Hepatocyte (in vitro differentiated cells): ENCODE measurements around the gene CXCR6. TPM values are rescaled to one million over a fixed set of nuclear protein-coding genes. Genes with fewer than 3 reads are reported as not detected.

Experiments used
- DNase-seq: peaks from one replicate; pipeline ENCODE4 v3.0.0-alpha.2; 2016; ENCODE audit warnings: low spot score
- H2AFZ ChIP-seq: fragments of 200-600 bp; sonication (generic); 2 replicates; pipeline ENCODE4 v1.6.0; 2016; ENCODE audit warnings: antibody characterized with exemption, mild to moderate bottlenecking
- H3K27ac ChIP-seq: fragments of 200-600 bp; sonication (generic); 2 replicates; pipeline ENCODE4 v1.5.1; 2016; ENCODE audit warnings: mild to moderate bottlenecking
- H3K27me3 ChIP-seq: fragments of 200-600 bp; sonication (generic); 2 replicates; pipeline ENCODE4 v1.6.1; 2016
- H3K36me3 ChIP-seq: fragments of 200-600 bp; sonication (generic); replicated peaks from 2 replicates; pipeline ENCODE4 v1.5.1; 2016; ENCODE audit warnings: low read depth; ENCODE audit not compliant: insufficient read depth
- H3K4me1 ChIP-seq: fragments of 200-600 bp; sonication (generic); 2 replicates; pipeline ENCODE4 v1.5.1; 2016; ENCODE audit warnings: mild to moderate bottlenecking, moderate library complexity; ENCODE audit not compliant: insufficient read depth
- H3K4me2 ChIP-seq: fragments of 200-600 bp; sonication (generic); 2 replicates; pipeline ENCODE4 v1.6.0; 2016
- H3K4me3 ChIP-seq: fragments of 200-600 bp; sonication (generic); 2 replicates; pipeline ENCODE4 v1.5.1; 2016; ENCODE audit warnings: mild to moderate bottlenecking
- H3K79me2 ChIP-seq: fragments of 200-600 bp; sonication (generic); 2 replicates; pipeline ENCODE4 v1.6.0; 2017; ENCODE audit warnings: mild to moderate bottlenecking
- H3K9me2 ChIP-seq: fragments of 200-600 bp; sonication (generic); replicated peaks from 2 replicates; pipeline ENCODE4 v1.6.0; 2017; ENCODE audit warnings: mild to moderate bottlenecking; ENCODE audit not compliant: insufficient read depth
- H3K9me3 ChIP-seq: fragments of 200-600 bp; sonication (generic); 2 replicates; pipeline ENCODE4 v1.5.1; 2016; ENCODE audit warnings: low read depth, mild to moderate bottlenecking
- H4K20me1 ChIP-seq: fragments of 200-600 bp; sonication (generic); 2 replicates; pipeline ENCODE4 v1.6.0; 2016; ENCODE audit warnings: mild to moderate bottlenecking; ENCODE audit not compliant: insufficient read depth, poor library complexity, severe bottlenecking
- CTCF ChIP-seq: fragments of 200-600 bp; sonication (generic); IDR thresholded peaks from 2 replicates; pipeline ENCODE4 v1.5.1; 2016; ENCODE audit warnings: antibody characterized with exemption, mild to moderate bottlenecking; ENCODE audit not compliant: poor library complexity
- EZH2 ChIP-seq: fragments of 200-600 bp; sonication (generic); IDR thresholded peaks from 2 replicates; pipeline ENCODE4 v1.6.1; 2016; ENCODE audit warnings: antibody characterized with exemption, mild to moderate bottlenecking, borderline replicate concordance
- EZH2phosphoT487 ChIP-seq: fragments of 200-600 bp; sonication (generic); IDR thresholded peaks from one replicate; pipeline ENCODE4 v1.6.1; 2018; ENCODE audit warnings: antibody characterized with exemption, mild to moderate bottlenecking, low read depth, moderate library complexity; ENCODE audit not compliant: unreplicated experiment, severe bottlenecking
- WGBS: methylation state at CpG from one replicate; pipeline ENCODE4 v1.1.6; 2016; ENCODE audit warnings: low lambda C conversion rate; ENCODE audit errors: missing lambda C conversion rate; 5-methylcytosine and 5-hydroxymethylcytosine counted together
- polyA plus RNA-seq: library from polyadenylated mRNA; unstranded; fragments of >200 nt; fragmentation: Nextera tagmentation; extraction: Ambion mirVana; gene quantifications from 2 replicates; pipeline ENCODE4 v1.2.1, GENCODE V29; 2016
- total RNA-seq: library from RNA; depleted of rRNA; stranded (reverse); fragments of >200 nt; gene quantifications from 2 replicates; pipeline ENCODE4 v1.2.3, GENCODE V29; 2014

CXCR6 gene
- total and polyA plus RNA-seq, 2 experiments from 2014 or later, result 0.33 TPM; not detected in 1

GRCh38 chr3:45990181-45990580 lies 46.9 kb downstream of the CXCR6 start:
- TF ChIP-seq EZH2phosphoT487 (no peak), EZH2 (no peak), CTCF (no peak)
- no peak overlapping the region for H3K4me2 ChIP-seq
- H4K20me1 ChIP-seq, result no peaks in the 10 kb centered on the region
- no peak overlapping the region for H3K4me3 ChIP-seq
- 63% methylated on average over 3 of the region's 3 CpGs for WGBS
- H3K79me2 ChIP-seq, result peaks cover 90% of the 10 kb centered on the region
- DNase-seq, result no peak
- no peak overlapping the region for H3K27ac ChIP-seq
- H3K36me3 ChIP-seq, result no peaks in the 10 kb centered on the region
- no peaks in the 10 kb centered on the region for H3K9me3 ChIP-seq
- H3K9me2 ChIP-seq, result no peaks in the 10 kb centered on the region
- H3K4me1 ChIP-seq, result peaks cover 58% of the 10 kb centered on the region
- no peaks in the 10 kb centered on the region for H3K27me3 ChIP-seq
- no peak overlapping the region for H2AFZ ChIP-seq

- Histone ChIP-seq H3K36me3 (no peaks in the 10 kb centered on the region), H3K9me3 (no peaks in the 10 kb centered on the region), H3K27me3 (no peaks in the 10 kb centered on the region), H3K4me1 (peaks cover 46% of the 10 kb centered on the region), H2AFZ (no peak overlapping the region), H3K4me3 (no peak overlapping the region), H3K4me2 (no peak overlapping the region), H3K79me2 (peaks cover 85% of the 10 kb centered on the region), H3K9me2 (no peaks in the 10 kb centered on the region), H4K20me1 (no peaks in the 10 kb centered on the region), H3K27ac (no peak overlapping the region)
- no peak for DNase-seq
- 97% methylated on average over 6 of the region's 6 CpGs for WGBS
- TF ChIP-seq EZH2phosphoT487, result no peak
- no peak for TF ChIP-seq CTCF
- TF ChIP-seq EZH2, result no peak
Observed at GRCh38 chr3:45991341-45991740, 48.1 kb downstream of the CXCR6 start.

DNA sequence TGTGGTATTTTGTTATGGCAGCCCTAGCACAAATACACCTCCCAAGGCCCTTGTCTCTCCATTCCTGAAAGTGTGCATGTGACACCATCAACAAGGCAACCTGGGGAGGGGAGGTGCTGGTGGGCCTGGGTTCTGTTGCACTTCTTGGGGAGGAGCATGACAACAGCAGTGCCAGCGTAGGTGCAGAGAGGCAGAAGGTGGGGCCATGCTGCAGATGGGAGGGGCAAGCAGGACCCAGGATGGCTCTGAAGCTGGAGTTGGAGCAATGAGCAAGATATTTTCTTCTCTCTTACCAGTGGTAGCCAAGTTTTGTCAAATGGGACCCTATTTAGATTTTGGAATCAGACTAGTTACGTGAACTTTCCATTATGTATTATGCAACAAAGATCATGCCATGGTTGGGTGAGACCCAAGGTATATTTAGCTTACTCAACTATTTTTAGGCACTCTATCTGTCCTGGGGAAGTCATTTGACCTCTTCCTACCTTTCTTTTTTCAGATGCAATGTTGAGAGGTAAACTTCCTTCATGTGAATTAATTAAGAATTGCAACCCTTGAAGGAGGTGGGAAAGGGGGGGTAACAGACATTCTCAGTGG lies 49.0 kb downstream of the CXCR6 start:
- H4K20me1 ChIP-seq, result no peaks in the 10 kb centered on the region
- peaks cover 80% of the 10 kb centered on the region for H3K79me2 ChIP-seq
- no peaks in the 10 kb centered on the region for H3K9me2 ChIP-seq
- H3K4me1 ChIP-seq, result peaks cover 37% of the 10 kb centered on the region
- DNase-seq, result no peak
- H2AFZ ChIP-seq, result no peak overlapping the region
- H3K4me2 ChIP-seq, result no peak overlapping the region
- H3K27me3 ChIP-seq, result no peaks in the 10 kb centered on the region
- no peaks in the 10 kb centered on the region for H3K36me3 ChIP-seq
- 96% methylated on average over 2 of the region's 2 CpGs for WGBS
- no peak overlapping the region for H3K4me3 ChIP-seq
- H3K27ac ChIP-seq, result no peak overlapping the region
- TF ChIP-seq CTCF (no peak), EZH2 (no peak), EZH2phosphoT487 (no peak)
- H3K9me3 ChIP-seq, result no peaks in the 10 kb centered on the region

DNA sequence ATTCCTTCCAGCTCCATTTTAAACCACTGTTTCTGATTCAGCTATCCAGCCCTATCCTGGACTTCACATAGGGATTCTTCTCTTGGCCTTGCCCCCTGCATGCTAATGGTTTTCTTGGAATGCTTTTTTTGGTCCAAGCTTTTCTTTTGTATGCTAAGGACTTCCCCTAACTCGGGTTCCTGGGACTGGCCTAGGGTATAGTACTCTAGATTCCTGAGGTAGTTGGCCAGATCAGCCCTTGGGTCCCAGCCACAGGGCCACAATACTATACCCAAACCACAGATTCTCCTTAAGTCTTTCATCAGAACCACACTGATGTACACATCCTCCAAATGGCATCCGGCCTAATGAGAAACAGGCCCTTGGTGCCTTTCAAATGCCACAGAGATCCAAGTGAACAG lies 49.6 kb downstream of the CXCR6 start:
- Histone ChIP-seq H3K4me1 (peaks cover 31% of the 10 kb centered on the region), H3K36me3 (no peaks in the 10 kb centered on the region), H4K20me1 (no peaks in the 10 kb centered on the region), H3K9me3 (no peaks in the 10 kb centered on the region), H3K9me2 (no peaks in the 10 kb centered on the region), H3K27me3 (no peaks in the 10 kb centered on the region), H3K4me3 (no peak overlapping the region), H2AFZ (no peak overlapping the region), H3K79me2 (peaks cover 74% of the 10 kb centered on the region), H3K27ac (no peak overlapping the region), H3K4me2 (no peak overlapping the region)
- no peak for DNase-seq
- WGBS, result 85% methylated on average over 2 of the region's 2 CpGs
- TF ChIP-seq CTCF, result no peak
- no peak for TF ChIP-seq EZH2
- TF ChIP-seq EZH2phosphoT487, result no peak
